Muscle of arm (tissue), 12 donors: Measurements from ENCODE around the gene GRIN1. TPM values are rescaled to one million over a fixed set of nuclear protein-coding genes. Genes with fewer than 3 reads are reported as not detected.

Experiments
- DNase-seq: peaks from one replicate; pipeline ENCODE4 v3.0.0-alpha.2; 2013
- polyA plus RNA-seq, 12 donors: library from polyadenylated mRNA; unstranded; fragments of 120-200 nt; gene quantifications; one replicate each; pipeline ENCODE4 v1.2.1, GENCODE V29; 2013; ENCODE audit not compliant: insufficient read length in 12 of 12

Gene GRIN1
- polyA plus RNA-seq, 12 donors = 0.09 to 0.84 (median 0.14) TPM; not detected in 8

- DNase-seq = no peak
Observed at GRCh38 chr9:137214620-137215019, 75.7 kb downstream of the GRIN1 start.

- DNase-seq = no peak
Observed at GRCh38 chr9:137215196-137215986, 76.4 kb downstream of the GRIN1 start.

- no peak for DNase-seq
Observed at GRCh38 chr9:137216188-137216965, 77.4 kb downstream of the GRIN1 start.

- no peak for DNase-seq
Observed at GRCh38 chr9:137217276-137218211, 78.6 kb downstream of the GRIN1 start.

GRCh38 chr9:137218212-137218753 is 79.3 kb downstream of the GRIN1 start:
- no peak for DNase-seq

Other genes with a start within 250 kb of the GRIN1 start
- 10 to 100 TPM in 11 of 12 donors, not detected in 1; 26.2 to 46.7 (median 30.6) TPM for gene FBXW5, start 194.4 kb upstream of the GRIN1 start, polyA plus RNA-seq
- 1 to 10 TPM in 1 of 12 donors, under 1 TPM in 7, not detected in 4; 0.27 to 1.2 (median 0.48) TPM for gene C8G, start 193.9 kb upstream of the GRIN1 start, polyA plus RNA-seq
- 1 to 10 TPM in 5 of 12 donors, under 1 TPM in 4, not detected in 3; 0.23 to 1.4 (median 1.1) TPM for gene LCN12, start 186.9 kb upstream of the GRIN1 start, polyA plus RNA-seq
- gene PTGDS, start 161.7 kb upstream of the GRIN1 start, polyA plus RNA-seq = 10 to 100 TPM in 6 of 12 donors, 1 to 10 TPM in 4, not detected in 2; 5.3 to 30.3 (median 13.6) TPM
- gene LCNL1, start 156.2 kb upstream of the GRIN1 start, polyA plus RNA-seq = under 1 TPM in 10 of 12 donors, not detected in 2; 0.19 to 0.74 (median 0.54) TPM
- gene PAXX, start 146.7 kb upstream of the GRIN1 start, polyA plus RNA-seq = 10 to 100 TPM in 11 of 12 donors, not detected in 1; 15.5 to 51.6 (median 19.6) TPM
- 10 to 100 TPM in 1 of 12 donors, 1 to 10 TPM in 2, under 1 TPM in 6, not detected in 3; 0.23 to 26.6 (median 0.49) TPM for gene CLIC3, start 142.6 kb upstream of the GRIN1 start, polyA plus RNA-seq
- gene ABCA2, start 110.9 kb upstream of the GRIN1 start, polyA plus RNA-seq = 10 to 100 TPM in 11 of 12 donors, not detected in 1; 10.1 to 28.9 (median 13.0) TPM
- gene FUT7, start 107.1 kb upstream of the GRIN1 start, polyA plus RNA-seq = under 1 TPM in 3 of 12 donors, not detected in 9; 0.05 to 0.45 (median 0.08) TPM
- 10 to 100 TPM in 11 of 12 donors, not detected in 1; 26.6 to 48.0 (median 30.3) TPM for gene NPDC1, start 93.0 kb upstream of the GRIN1 start, polyA plus RNA-seq
- gene ENTPD2, start 85.1 kb upstream of the GRIN1 start, polyA plus RNA-seq = 10 to 100 TPM in 7 of 12 donors, 1 to 10 TPM in 4, not detected in 1; 8.6 to 21.8 (median 12.8) TPM
- gene SAPCD2, start 68.6 kb upstream of the GRIN1 start, polyA plus RNA-seq = 1 to 10 TPM in 11 of 12 donors, not detected in 1; 2.0 to 8.0 (median 3.3) TPM
- 1 to 10 TPM in 10 of 12 donors, not detected in 2; 1.4 to 3.8 (median 1.8) TPM for gene UAP1L1, start 61.6 kb upstream of the GRIN1 start, polyA plus RNA-seq
- 10 to 100 TPM in 11 of 12 donors, not detected in 1; 34.2 to 65.1 (median 37.7) TPM for gene MAN1B1, start 52.2 kb upstream of the GRIN1 start, polyA plus RNA-seq
- gene DPP7, start 24.4 kb upstream of the GRIN1 start, polyA plus RNA-seq = 10 to 100 TPM in 11 of 12 donors, not detected in 1; 16.7 to 86.0 (median 23.7) TPM
- gene LRRC26, start 30.9 kb downstream of the GRIN1 start, polyA plus RNA-seq = not detected
- gene TMEM210, start 32.9 kb downstream of the GRIN1 start, polyA plus RNA-seq = not detected
- 10 to 100 TPM in 11 of 12 donors, not detected in 1; 21.1 to 36.5 (median 30.4) TPM for gene ANAPC2, start 49.4 kb downstream of the GRIN1 start, polyA plus RNA-seq
- 10 to 100 TPM in 11 of 12 donors, not detected in 1; 36.2 to 86.3 (median 45.8) TPM for gene SSNA1, start 49.5 kb downstream of the GRIN1 start, polyA plus RNA-seq
- gene TPRN, start 61.6 kb downstream of the GRIN1 start, polyA plus RNA-seq = 10 to 100 TPM in 2 of 12 donors, 1 to 10 TPM in 9, not detected in 1; 4.2 to 10.4 (median 7.9) TPM
- gene TMEM203, start 66.5 kb downstream of the GRIN1 start, polyA plus RNA-seq = 10 to 100 TPM in 11 of 12 donors, not detected in 1; 20.7 to 39.2 (median 31.1) TPM
- 10 to 100 TPM in 2 of 12 donors, 1 to 10 TPM in 9, not detected in 1; 4.9 to 13.3 (median 6.9) TPM for gene NDOR1, start 66.5 kb downstream of the GRIN1 start, polyA plus RNA-seq
- 1 to 10 TPM in 10 of 12 donors, not detected in 2; 1.7 to 7.1 (median 2.3) TPM for gene RNF208, start 83.1 kb downstream of the GRIN1 start, polyA plus RNA-seq
- gene CYSRT1, start 86.0 kb downstream of the GRIN1 start, polyA plus RNA-seq = 1 to 10 TPM in 9 of 12 donors, under 1 TPM in 1, not detected in 2; 0.91 to 3.2 (median 2.1) TPM
- 1 to 10 TPM in 7 of 12 donors, under 1 TPM in 3, not detected in 2; 0.66 to 2.9 (median 1.3) TPM for gene RNF224, start 88.3 kb downstream of the GRIN1 start, polyA plus RNA-seq
- 1 to 10 TPM in 6 of 12 donors, under 1 TPM in 4, not detected in 2; 0.43 to 1.6 (median 1.0) TPM for gene SLC34A3, start 91.7 kb downstream of the GRIN1 start, polyA plus RNA-seq
- gene TUBB4B, start 102.1 kb downstream of the GRIN1 start, polyA plus RNA-seq = 100 to 1,000 TPM in 11 of 12 donors, not detected in 1; 121 to 306 (median 157) TPM
- gene STPG3, start 112.1 kb downstream of the GRIN1 start, polyA plus RNA-seq = under 1 TPM in 6 of 12 donors, not detected in 6; 0.24 to 0.54 (median 0.30) TPM
- 10 to 100 TPM in 11 of 12 donors, not detected in 1; 31.1 to 52.0 (median 39.2) TPM for gene NELFB, start 116.2 kb downstream of the GRIN1 start, polyA plus RNA-seq
- gene TOR4A, start 138.6 kb downstream of the GRIN1 start, polyA plus RNA-seq = 10 to 100 TPM in 1 of 12 donors, 1 to 10 TPM in 10, not detected in 1; 3.5 to 14.8 (median 4.4) TPM
- 10 to 100 TPM in 2 of 12 donors, 1 to 10 TPM in 9, not detected in 1; 2.6 to 28.7 (median 4.3) TPM for gene NRARP, start 163.1 kb downstream of the GRIN1 start, polyA plus RNA-seq